HG03469 (cell line): ENCODE results near the gene CHRNA3.

Source experiments
- ATAC-seq: cut with Tn5 transposase; IDR thresholded peaks from one replicate; pipeline ENCODE4 v1.9.1; 2021; ENCODE audit warnings: mild to moderate bottlenecking, moderate library complexity, moderate number of reproducible peaks; ENCODE audit not compliant: unreplicated experiment

Gene CHRNA3

GRCh38 chr15:78637776-78638435, 17.1 kb upstream of the CHRNA3 start:
- no peak for ATAC-seq

- no peak for ATAC-seq
Measured at GRCh38 chr15:78636378-78636859, 15.6 kb upstream of the CHRNA3 start.

- ATAC-seq: no peak
Measured at GRCh38 chr15:78635346-78635745, 14.6 kb upstream of the CHRNA3 start.

- ATAC-seq: no peak
Measured at GRCh38 chr15:78634210-78635145, 13.7 kb upstream of the CHRNA3 start.

DNA sequence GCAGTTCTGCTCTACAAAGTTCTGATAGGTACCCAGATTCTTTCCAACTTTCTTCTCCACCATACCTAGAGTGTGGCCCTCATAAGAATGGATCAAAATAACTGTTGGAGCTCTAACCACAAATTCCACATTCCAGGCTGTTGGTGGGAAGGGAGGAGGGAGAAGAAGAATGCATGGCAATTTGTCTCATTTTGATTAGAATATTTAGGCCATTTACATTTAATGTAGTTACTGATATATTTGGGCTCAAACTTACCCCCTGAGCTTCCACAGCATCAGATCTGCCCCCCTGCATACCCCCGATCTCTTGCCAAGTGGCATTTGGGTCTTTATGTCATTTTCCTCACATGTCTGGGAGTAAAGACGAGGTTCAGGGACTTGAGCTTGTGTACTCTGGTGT, 12.6 kb upstream of the CHRNA3 start:
- ATAC-seq: no peak

DNA sequence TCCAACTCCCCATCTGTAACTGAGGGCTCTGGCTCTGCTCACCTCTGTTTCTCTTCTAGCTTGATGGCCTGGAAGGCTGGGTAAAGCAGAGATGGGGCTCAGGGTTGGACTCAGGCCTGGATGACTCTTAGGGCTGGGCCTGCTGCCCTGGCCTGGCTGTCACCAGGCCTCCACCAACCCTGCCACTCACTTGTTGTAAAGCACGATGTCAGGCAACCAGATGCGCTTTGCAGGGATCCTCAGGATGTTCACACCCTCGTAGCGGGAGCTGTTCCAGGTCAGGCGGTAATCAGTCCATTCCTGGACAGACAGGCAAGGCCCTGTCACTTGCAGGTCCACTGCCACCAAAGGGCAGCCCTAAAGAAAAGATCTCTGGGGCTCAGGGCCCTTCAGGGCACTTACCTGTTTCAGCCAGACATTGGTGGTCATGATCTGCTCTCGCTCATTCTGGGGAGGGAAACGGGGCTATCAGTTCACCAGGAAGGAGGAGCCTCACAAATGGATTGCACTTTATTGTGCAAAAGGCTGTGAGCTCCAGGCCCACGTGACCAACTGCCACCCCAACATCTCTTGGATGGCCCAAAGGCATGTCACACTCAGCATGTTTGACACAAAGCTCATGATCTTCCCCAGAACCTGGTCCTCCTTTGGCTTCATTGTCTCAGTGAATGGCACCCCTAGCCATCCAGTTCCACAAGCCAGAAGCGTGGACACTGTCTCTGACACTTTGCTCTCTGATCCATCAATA, 10.3 kb upstream of the CHRNA3 start:
- no peak for ATAC-seq

DNA sequence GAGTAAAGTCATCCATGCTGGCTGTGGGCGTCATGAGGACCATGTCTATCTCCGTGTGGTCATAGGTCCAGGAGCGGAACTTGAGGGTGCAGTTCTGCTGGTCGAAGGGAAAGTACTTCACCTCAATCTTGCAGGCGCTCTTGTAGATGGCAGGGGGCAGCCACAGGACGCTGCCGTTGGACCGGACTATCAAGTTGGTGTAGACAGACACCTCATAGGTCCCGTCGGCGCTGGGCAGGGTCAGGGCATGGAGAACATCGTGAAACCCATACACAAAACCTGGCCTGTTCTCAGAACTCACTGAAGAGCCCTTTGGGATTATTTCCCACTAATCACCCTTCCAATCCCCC, 8.9 kb upstream of the CHRNA3 start:
- no peak for ATAC-seq

- no peak for ATAC-seq
Measured at GRCh38 chr15:78629031-78629715, 8.4 kb upstream of the CHRNA3 start.

GRCh38 chr15:78628227-78628626, 7.4 kb upstream of the CHRNA3 start:
- ATAC-seq: no peak

DNA sequence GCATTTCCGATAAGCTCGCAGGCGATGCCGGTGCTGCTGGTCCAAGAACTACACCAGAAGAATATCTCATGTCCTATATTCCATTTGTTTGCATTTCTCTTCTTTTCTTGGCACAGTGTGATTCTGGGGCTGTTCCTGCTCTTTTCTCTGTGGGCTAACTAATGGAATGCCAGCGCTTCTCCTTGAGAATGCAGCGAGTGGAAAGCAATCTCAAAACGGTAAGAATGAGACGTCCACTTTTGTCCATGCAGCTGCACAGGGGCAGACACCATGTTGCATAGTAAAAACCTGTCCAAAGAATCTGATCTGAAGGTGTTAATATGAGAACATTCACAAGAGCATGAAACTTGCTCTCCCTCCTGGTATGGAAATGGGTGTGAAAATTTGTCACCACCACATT, 6.6 kb upstream of the CHRNA3 start:
- no peak for ATAC-seq

DNA sequence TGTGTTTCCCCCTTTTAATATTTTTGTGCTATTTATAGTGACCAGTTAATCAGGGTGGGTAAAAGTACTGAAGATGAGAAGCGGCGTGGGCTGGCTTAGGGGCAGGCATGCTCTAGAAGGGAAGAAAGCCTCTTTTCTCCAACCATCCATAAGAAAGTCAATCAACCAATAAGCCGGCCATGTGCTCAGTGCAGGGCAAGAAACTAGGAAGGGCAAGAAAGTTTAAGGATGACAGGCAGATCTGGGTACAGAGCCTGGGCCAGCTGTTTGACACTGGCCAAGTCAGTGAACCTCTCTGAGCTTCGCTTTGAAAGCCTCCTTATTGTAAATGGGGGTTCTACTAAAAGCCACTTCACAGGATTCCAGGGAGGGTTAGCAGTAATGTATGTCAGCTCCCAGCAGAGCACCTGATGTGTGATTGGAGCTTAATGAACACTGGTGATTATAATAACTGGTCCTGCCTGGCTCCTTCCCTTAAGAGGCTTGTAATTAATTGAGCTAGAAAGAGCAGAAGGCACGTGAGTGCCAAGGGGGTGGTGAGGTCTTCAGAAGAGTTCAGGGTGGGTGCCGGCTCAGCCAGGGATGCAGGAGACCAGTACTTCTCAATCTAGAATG, 5.7 kb upstream of the CHRNA3 start:
- no peak for ATAC-seq

DNA sequence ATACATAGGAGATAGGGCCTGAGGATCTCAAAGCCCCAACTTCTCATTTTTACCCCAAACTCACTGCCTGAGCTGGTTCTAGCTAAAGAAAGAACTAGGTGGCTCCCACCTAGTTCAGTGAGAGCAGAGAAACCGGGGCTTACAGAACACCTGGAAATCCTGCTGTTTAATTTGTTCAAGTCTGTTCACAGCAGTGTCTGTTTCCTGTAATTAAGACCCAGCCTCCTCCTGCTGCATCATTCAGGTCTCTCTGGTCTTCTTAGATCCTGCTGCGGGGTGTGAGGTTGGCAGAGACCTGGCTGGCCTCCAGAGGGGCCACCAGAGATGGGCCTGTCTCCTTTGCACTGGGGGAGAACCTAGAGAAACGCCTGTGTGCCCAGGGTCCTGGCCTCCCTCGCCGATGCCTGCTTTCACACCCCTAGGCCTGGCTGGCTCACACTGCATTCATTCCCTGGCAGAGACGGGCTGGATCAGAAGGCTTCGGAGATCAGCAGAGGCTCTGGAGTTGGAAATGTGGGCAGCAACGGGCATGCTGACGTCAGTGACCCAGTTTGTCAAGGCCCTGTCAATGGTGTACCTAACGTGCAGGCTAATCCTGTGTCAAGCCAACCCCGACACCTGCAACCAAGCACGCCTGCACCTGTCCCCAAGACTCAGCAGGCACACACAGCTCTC, 4.9 kb upstream of the CHRNA3 start:
- no peak for ATAC-seq

DNA sequence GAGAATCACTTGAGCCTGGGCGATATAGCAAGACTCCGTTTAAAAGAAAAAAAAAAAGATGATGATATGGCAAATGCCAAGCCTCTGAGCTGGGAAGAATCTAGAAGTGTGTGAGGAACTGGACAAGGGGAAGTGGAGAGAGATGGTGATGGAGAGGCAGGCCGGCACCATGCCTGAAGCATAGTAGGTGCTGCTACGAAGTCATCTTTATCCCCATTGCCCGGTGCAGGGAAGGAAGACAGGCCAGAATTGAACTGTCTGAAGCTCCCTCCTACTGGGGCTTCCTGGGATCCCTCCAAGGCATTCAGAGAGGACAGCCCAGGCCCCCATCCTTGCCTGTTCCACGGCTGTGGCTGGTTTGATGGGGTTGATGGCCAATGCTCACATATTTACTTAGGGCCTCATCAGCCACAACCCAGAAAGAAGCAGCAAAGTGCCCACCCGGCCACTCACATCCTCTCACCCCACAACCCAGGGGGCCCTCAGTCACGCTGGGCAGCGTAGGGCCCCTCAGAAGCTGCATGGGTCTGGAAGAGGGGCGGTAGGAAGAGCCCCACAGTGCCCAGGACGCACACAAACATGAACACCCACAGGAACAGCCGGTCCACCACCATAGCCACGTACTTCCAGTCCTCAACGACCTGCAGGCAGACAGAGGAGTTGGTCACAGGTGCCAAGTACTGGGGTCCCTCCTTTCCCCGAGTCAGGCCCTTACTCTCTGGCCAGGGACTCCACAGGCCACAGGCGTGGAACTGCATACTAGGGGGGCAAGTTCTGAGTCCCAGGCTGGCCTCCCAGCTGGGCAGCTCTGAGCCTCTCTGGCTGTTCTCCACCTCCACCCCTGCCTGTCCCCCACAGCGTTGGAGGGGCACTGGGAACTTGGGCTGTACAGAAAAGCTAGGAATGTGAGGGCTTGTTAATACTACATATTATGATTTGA, 4.1 kb upstream of the CHRNA3 start:
- ATAC-seq: no peak

GRCh38 chr15:78623786-78624497, 3.1 kb upstream of the CHRNA3 start:
- no peak for ATAC-seq

- ATAC-seq: no peak
Measured at GRCh38 chr15:78621810-78622402, 1.1 kb upstream of the CHRNA3 start.

GRCh38 chr15:78620021-78620526, 722 bp downstream of the CHRNA3 start:
- no peak for ATAC-seq
